ENCODE measurements around the gene ZNF366.

ZNF366 gene

GRCh38 chr5:72543811-72544210 lies 36.6 kb upstream of the ZNF366 start:
- no peak overlapping the region for H3K4me3 ChIP-seq (ENCODE audit: low read depth, low read length)
- no peak for TF ChIP-seq CTCF (conservative IDR thresholded peaks at IDR 0.05; ENCODE audit: low read depth, low read length)
- peak; percentile 55 for DNase-seq (ENCODE audit: low read depth)

DNA sequence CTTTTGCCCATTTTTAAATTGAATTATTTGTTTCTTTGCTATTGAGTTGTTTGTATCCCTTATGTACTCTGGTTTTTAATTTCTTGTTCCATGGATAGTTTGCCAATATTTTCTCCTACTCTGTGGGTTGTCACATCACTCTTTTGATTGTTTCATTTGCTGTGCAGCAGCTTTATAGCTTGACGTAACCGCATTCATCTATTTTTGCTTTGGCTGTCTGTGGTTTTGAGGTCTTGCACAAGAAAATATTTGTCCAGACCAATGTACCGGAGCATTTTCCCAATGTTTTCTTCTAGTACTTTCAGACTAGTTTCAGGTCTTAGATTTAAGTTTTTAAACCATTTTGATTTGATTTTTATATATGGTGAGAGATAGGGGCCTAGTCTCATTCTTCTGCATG lies 36.2 kb upstream of the ZNF366 start:
- H3K4me3 ChIP-seq (ENCODE audit: low read depth, low read length), result no peak overlapping the region
- no peak for TF ChIP-seq CTCF (conservative IDR thresholded peaks at IDR 0.05; ENCODE audit: low read depth, low read length)
- peak; percentile 98 for DNase-seq (ENCODE audit: low read depth)

DNA sequence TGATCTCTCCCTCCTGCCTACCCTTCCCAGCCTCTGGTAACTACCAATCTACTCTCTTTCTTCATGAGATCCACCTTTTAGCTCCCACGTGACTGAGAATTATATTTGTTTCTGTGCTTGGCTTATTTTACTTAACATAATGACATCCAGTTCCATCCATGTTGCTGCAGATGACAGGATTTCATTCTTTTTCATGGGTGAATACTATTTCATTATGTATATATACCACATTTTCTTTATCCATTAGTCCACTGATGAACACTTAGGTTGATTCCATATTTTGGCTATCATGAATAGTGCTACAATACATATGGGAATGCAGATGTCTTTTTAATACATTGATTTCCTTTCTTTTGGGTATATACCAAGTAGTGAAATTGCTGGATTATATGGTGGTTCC lies 35.5 kb upstream of the ZNF366 start:
- no peak overlapping the region for H3K4me3 ChIP-seq (ENCODE audit: low read depth, low read length)
- no peak for DNase-seq (ENCODE audit: low read depth)
- TF ChIP-seq CTCF (conservative IDR thresholded peaks at IDR 0.05; ENCODE audit: low read depth, low read length), result no peak

DNA sequence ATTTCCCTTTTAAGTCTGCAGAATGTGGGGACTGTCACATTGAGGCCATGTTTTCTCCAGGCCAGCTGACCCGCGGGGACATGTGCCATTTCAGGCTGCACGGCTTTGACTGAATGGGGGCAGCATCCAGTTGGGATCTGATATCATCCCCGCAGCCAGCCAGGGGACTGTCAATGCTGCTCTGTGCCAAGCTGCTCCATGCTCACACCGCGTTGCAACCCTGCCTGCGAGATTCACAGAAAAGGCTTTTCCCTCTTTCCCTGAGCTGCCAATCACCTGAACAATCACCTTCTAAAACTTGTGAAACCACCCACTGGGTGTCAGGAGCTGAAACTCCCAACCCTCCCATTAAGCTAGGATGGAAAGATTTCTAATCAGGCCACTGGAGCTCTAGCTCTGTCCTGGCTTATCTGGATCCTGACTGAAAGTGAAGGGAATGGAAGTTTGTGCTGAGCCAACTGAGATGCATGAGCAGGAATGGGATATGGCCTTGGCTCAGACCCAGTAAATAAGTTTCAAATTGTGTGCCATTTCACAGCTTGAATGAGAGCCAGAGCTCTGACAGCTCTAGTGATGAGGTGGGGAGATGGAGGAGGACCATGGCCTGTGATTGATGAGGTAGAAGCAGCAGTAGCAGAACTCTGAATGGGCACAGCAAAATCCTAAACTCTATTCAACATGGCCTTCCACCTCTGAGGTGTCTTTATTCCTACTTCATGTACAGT lies 34.5 kb upstream of the ZNF366 start:
- no peak for TF ChIP-seq CTCF (conservative IDR thresholded peaks at IDR 0.05; ENCODE audit: low read depth, low read length)
- DNase-seq (ENCODE audit: low read depth), result no peak
- H3K4me3 ChIP-seq (ENCODE audit: low read depth, low read length), result no peak overlapping the region

- no peak for TF ChIP-seq CTCF (conservative IDR thresholded peaks at IDR 0.05; ENCODE audit: low read depth, low read length)
Observed at GRCh38 chr5:72540759-72541438, 33.7 kb upstream of the ZNF366 start.

GRCh38 chr5:72539726-72540125 lies 32.5 kb upstream of the ZNF366 start:
- H3K4me3 ChIP-seq (ENCODE audit: low read depth, low read length), result no peak overlapping the region
- no peak for DNase-seq (ENCODE audit: low read depth)
- no peak for TF ChIP-seq CTCF (conservative IDR thresholded peaks at IDR 0.05; ENCODE audit: low read depth, low read length)

More at GRCh38 chr5:72540759-72541438, 33.7 kb upstream of the ZNF366 start:
- no peak for DNase-seq (ENCODE audit: low read depth)
- H3K4me3 ChIP-seq (ENCODE audit: low read depth, low read length), result no peak overlapping the region

DNA sequence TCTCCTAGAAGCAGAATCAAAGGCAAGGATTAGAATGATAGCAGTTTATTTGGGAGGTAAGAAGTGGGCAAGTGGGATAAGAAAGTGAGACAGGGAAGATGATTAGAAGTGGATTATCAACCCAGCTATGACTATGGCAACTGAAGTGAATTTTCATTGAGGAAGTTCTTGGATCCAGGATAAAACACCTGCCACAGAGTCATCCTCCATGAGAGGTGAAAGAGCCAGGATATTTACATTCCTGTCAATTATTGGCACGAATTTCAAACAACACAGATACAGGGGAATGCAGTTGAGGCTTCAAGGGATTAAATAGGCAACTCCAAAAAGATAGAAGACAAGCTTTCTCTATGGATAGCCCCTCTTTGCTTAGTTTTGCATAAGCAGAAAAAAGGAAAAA lies 31.8 kb upstream of the ZNF366 start:
- TF ChIP-seq CTCF (conservative IDR thresholded peaks at IDR 0.05; ENCODE audit: low read depth, low read length), result no peak
- DNase-seq (ENCODE audit: low read depth), result no peak
- no peak overlapping the region for H3K4me3 ChIP-seq (ENCODE audit: low read depth, low read length)
